A549 (cell line): ENCODE results near the gene VWA8. TPM values are rescaled to one million over a fixed set of nuclear protein-coding genes. Genes with fewer than 3 reads are reported as not detected.
"Not testable (repeated sequence)": the region's sequence is repeated elsewhere in the genome, so short reads cannot be mapped to it uniquely, and the experiment has no call there.

ENCODE experiments used
- ATAC-seq, 2 experiments: fragments of 200-7000 bp in 1 of 2; fragments of >200 bp in 1 of 2; cut with Nextera tagmentation in 1 of 2; cut with Tn5 transposase in 1 of 2; 3 replicates each; pipeline versions ENCODE4 v1.8.0 to v1.9.1; 2018 to 2020; ENCODE audit warnings: mild to moderate bottlenecking in 1 of 2, moderate library complexity in 1 of 2
- CTCF ChIA-PET: fragments of 300-600 bp; sonication (Branson Sonifier 250); formaldehyde crosslinking; extraction: SDS; loops from one replicate; lab custom pipeline; 2021; ENCODE audit warnings: antibody characterized with exemption, inconsistent platforms; lab: Yijun Ruan, JAX
- POLR2A ChIA-PET: fragments of 350-600 bp; formaldehyde crosslinking; extraction: SDS; loops from one replicate; lab custom pipeline; 2021; ENCODE audit warnings: antibody characterized with exemption, inconsistent platforms; lab: Yijun Ruan, JAX
- DNase-seq, 2 experiments: peaks; one replicate each; pipeline versions ENCODE4 v3.0.0 to v3.0.0-alpha.2; 2011 to 2016; ENCODE audit warnings: low read depth in 1 of 2, low spot score in 1 of 2
- FAIRE-seq: peaks from 2 replicates; lab custom pipeline; 2011; peaks lifted over from hg19 to GRCh38; lab: Jason Lieb, UNC
- H3K27ac ChIP-seq, 2 experiments: fragments of >200 bp; sonication (Bioruptor Twin); formaldehyde crosslinking; 3 replicates each; pipeline ENCODE4 v1.5.1; 2016 to 2017
- H3K4me1 ChIP-seq: fragments of >200 bp; sonication (Bioruptor Twin); formaldehyde crosslinking; 3 replicates; pipeline ENCODE4 v1.6.1; 2016
- H3K4me2 ChIP-seq: fragments of >200 bp; sonication (Bioruptor Twin); formaldehyde crosslinking; 3 replicates; pipeline ENCODE4 v1.6.1; 2016
- H3K4me3 ChIP-seq: fragments of >200 bp; sonication (Bioruptor Twin); formaldehyde crosslinking; 3 replicates; pipeline ENCODE4 v1.5.1; 2016
- H3K9me3 ChIP-seq: fragments of >200 bp; sonication (Bioruptor Twin); formaldehyde crosslinking; 3 replicates; pipeline ENCODE4 v1.6.1; 2016
- CHD2 ChIP-seq: fragments of 150-350 bp; IDR thresholded peaks from 2 replicates; pipeline ENCODE4 v1.6.1; 2014; ENCODE audit warnings: low read length; ENCODE audit not compliant: partially characterized antibody
- EP300 ChIP-seq, 2 experiments: fragments of >200 bp; sonication (Bioruptor Twin); formaldehyde crosslinking; IDR thresholded peaks; 2 replicates in 1 of 2; 3 replicates in 1 of 2; pipeline ENCODE4 v1.6.1; 2016 to 2017
- ESRRA ChIP-seq: fragments of 150-350 bp; IDR thresholded peaks from 2 replicates; pipeline ENCODE4 v1.6.1; 2014; ENCODE audit warnings: mild to moderate bottlenecking, low read length, borderline replicate concordance
- FOSB ChIP-seq: fragments of 250-450 bp; sonication (Bioruptor Pico); IDR thresholded peaks from 2 replicates; pipeline ENCODE4 v1.5.0; 2020; ENCODE audit warnings: mild to moderate bottlenecking, moderate library complexity
- FOXS1 ChIP-seq: fragments of 250-450 bp; sonication (Bioruptor Pico); IDR thresholded peaks from 2 replicates; pipeline ENCODE4 v1.5.0; 2020; ENCODE audit warnings: mild to moderate bottlenecking, moderate library complexity
- HOXB5 ChIP-seq: fragments of 250-450 bp; sonication (Bioruptor Pico); IDR thresholded peaks from 2 replicates; pipeline ENCODE4 v1.5.0; 2020; ENCODE audit warnings: mild to moderate bottlenecking, moderate library complexity
- JUNB ChIP-seq: fragments of >200 bp; sonication (Bioruptor Twin); formaldehyde crosslinking; IDR thresholded peaks from 2 replicates; pipeline ENCODE4 v1.6.1; 2016
- MAFK ChIP-seq: fragments of 450-650 bp; IDR thresholded peaks from 2 replicates; pipeline ENCODE4 v1.6.1; 2014; ENCODE audit not compliant: partially characterized antibody
- NR3C1 ChIP-seq: fragments of >200 bp; sonication (Bioruptor Twin); formaldehyde crosslinking; IDR thresholded peaks from 3 replicates; pipeline ENCODE4 v1.6.1; 2017
- POLR2A ChIP-seq: IDR thresholded peaks from 2 replicates; pipeline ENCODE4 v1.6.1; 2012; ENCODE audit warnings: mild to moderate bottlenecking, low read length
- POLR2AphosphoS2 ChIP-seq: conservative IDR thresholded peaks from 2 replicates; pipeline ENCODE4 v1.6.1; 2012; ENCODE audit warnings: low read length, improper control_type of control experiment, inconsistent platforms
- RARB ChIP-seq: fragments of 250-450 bp; sonication (Bioruptor Pico); IDR thresholded peaks from 2 replicates; pipeline ENCODE4 v1.8.0; 2021; ENCODE audit warnings: mild to moderate bottlenecking, moderate library complexity
- RCOR1 ChIP-seq: fragments of 150-350 bp; IDR thresholded peaks from 2 replicates; pipeline ENCODE4 v1.6.1; 2014; ENCODE audit warnings: antibody characterized with exemption, low read length, low read depth
- SMC3 ChIP-seq: fragments of >200 bp; sonication (Bioruptor Twin); formaldehyde crosslinking; IDR thresholded peaks from 3 replicates; pipeline ENCODE4 v1.6.1; 2018; ENCODE audit warnings: inconsistent platforms
- SREBF2 ChIP-seq: fragments of 450-650 bp; IDR thresholded peaks from 2 replicates; pipeline ENCODE4 v1.6.1; 2014; ENCODE audit warnings: mild to moderate bottlenecking, moderate library complexity
- TP53 ChIP-seq: fragments of 250-450 bp; sonication (Bioruptor Pico); IDR thresholded peaks from 2 replicates; pipeline ENCODE4 v1.5.0; 2021; ENCODE audit warnings: mild to moderate bottlenecking, moderate library complexity
- ZFP36 ChIP-seq: fragments of 450-650 bp; IDR thresholded peaks from 2 replicates; pipeline ENCODE4 v1.6.1; 2014; ENCODE audit warnings: borderline replicate concordance; ENCODE audit not compliant: partially characterized antibody
- ZNF302 ChIP-seq: fragments of 250-450 bp; sonication (Bioruptor Pico); IDR thresholded peaks from 2 replicates; pipeline ENCODE4 v1.9.0; 2021; ENCODE audit warnings: inconsistent platforms, mild to moderate bottlenecking, moderate library complexity
- WGBS: methylation state at CpG from one replicate; pipeline ENCODE4 v1.1.6; 2017; ENCODE audit errors: missing lambda C conversion rate; 5-methylcytosine and 5-hydroxymethylcytosine counted together
- polyA plus RNA-seq, 4 experiments: library from polyadenylated mRNA; depleted of rRNA in 3 of 4; stranded (reverse); fragments of >200 nt; fragmentation: RNase III in 1 of 4; extraction: RNeasy Plus Mini Kit Qiagen cat#74134 plus additional on column Dnase treatment in 1 of 4; gene quantifications; 2 replicates in 3 of 4; 3 replicates in 1 of 4; pipeline ENCODE4 v1.2.3, GENCODE V29; 2011 to 2017
- TF ChIP-seq, protein P1 (sequence below): IDR thresholded peaks from 2 replicates; pipeline ENCODE4 v1.6.1; 2012; ENCODE audit warnings: low read depth, borderline replicate concordance
- TF ChIP-seq, protein P2 (sequence below): fragments of >200 bp; sonication (Bioruptor Twin); formaldehyde crosslinking; IDR thresholded peaks from 2 replicates; pipeline ENCODE4 v1.6.1; 2016
- TF ChIP-seq, protein P3 (sequence below): fragments of 250-450 bp; sonication (Bioruptor Pico); IDR thresholded peaks from 2 replicates; pipeline ENCODE4 v1.5.0; 2020; ENCODE audit warnings: low read depth, mild to moderate bottlenecking, moderate library complexity
- TF ChIP-seq, protein P4 (sequence below): fragments of 150-350 bp; IDR thresholded peaks from 2 replicates; pipeline ENCODE4 v1.6.1; 2014; ENCODE audit warnings: low read depth, mild to moderate bottlenecking, low read length

Gene VWA8
- polyA plus RNA-seq, 2 of the 4 experiments (the other 2 are of a cell fraction), result 6.4 to 15.3 TPM

DNA sequence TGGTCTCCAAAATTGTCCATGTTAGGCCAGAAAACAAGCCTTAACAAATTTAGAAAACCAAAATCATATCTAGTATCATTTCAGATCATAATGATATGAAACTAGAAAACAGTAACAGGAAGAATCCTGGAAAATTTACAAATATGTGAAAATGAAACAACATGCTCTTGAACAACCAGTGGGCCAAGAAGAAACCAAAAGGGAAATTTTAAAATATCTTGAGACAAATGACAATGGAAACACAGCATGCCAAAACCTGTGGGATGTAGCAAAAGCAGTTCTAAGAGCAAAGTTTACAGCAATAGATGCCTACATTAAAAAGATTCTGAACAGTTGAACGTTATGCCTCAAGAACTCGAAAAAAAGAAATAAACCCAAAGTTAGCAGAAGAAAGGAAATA, 32.6 kb downstream of the VWA8 start:
- DNase-seq (no peak), ATAC-seq (no peak), FAIRE-seq (no peak)
- CTCF ChIA-PET, result interaction anchor here (0.6 kb wide), 1 partner anchor 258 kb away, joined by 3 read pairs; no protein-coding TSS in a partner anchor
- H3K9me3 ChIP-seq, result peaks cover 22% of the 10 kb centered on the region
- TF ChIP-seq ZFP36 (no peak), RARB (CRISPR knock-in tag) (no peak), JUNB (no peak), RCOR1 (no peak), FOXS1 (CRISPR knock-in tag) (no peak), ZNF302 (CRISPR knock-in tag) (no peak), MAFK (no peak)
- TF ChIP-seq, protein P1, sequence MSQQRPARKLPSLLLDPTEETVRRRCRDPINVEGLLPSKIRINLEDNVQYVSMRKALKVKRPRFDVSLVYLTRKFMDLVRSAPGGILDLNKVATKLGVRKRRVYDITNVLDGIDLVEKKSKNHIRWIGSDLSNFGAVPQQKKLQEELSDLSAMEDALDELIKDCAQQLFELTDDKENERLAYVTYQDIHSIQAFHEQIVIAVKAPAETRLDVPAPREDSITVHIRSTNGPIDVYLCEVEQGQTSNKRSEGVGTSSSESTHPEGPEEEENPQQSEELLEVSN, result no peak
- TF ChIP-seq, protein P2, sequence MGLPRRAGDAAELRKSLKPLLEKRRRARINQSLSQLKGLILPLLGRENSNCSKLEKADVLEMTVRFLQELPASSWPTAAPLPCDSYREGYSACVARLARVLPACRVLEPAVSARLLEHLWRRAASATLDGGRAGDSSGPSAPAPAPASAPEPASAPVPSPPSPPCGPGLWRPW, result no peak
- POLR2A ChIA-PET, result no interaction called here
- H3K4me1 ChIP-seq, result no peaks in the 10 kb centered on the region
- H3K4me3 ChIP-seq, result no peak overlapping the region
- H3K27ac ChIP-seq, result no peak overlapping the region
- WGBS, result 83% methylated on average over 2 of the region's 2 CpGs
- no peak overlapping the region for H3K4me2 ChIP-seq

DNA sequence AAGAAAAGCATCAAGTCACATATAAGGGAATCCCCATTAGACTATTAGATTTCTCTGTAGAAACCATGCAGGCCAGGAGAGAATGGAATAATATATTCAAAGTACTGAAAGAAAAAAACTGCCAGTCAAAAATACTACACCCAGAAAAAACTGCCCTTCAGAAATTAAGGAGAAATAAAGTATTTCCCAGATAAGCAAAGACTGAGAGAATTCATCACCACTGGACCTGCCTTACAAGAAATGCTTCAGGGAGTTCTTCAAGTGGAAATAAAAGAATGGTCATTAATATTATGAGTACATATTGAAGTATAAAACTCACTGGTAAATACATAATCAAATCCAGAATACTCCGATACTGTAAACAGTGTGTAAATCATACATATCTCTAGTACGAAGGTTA, 35.9 kb downstream of the VWA8 start:
- Histone ChIP-seq H3K4me3 (no peak overlapping the region), H3K9me3 (peaks cover 22% of the 10 kb centered on the region), H3K4me1 (no peaks in the 10 kb centered on the region), H3K4me2 (no peak overlapping the region), H3K27ac (no peak overlapping the region)
- FAIRE-seq, result no peak
- 92% methylated on average over 2 of the region's 2 CpGs for WGBS
- no peak for ATAC-seq
- CTCF ChIA-PET, result interaction anchor here (1.2 kb wide), 1 partner anchor 17 kb away, joined by 3 read pairs; no protein-coding TSS in a partner anchor
- TF ChIP-seq POLR2A (no peak), FOSB (CRISPR knock-in tag) (no peak), POLR2AphosphoS2 (no peak), EP300 (IDR thresholded peaks at IDR 0.05) (no peak), TP53 (CRISPR knock-in tag) (no peak), SMC3 (no peak), CHD2 (no peak), ESRRA (no peak), MAFK (no peak), SREBF2 (no peak), HOXB5 (no peak), NR3C1 (no peak)
- TF ChIP-seq, protein P3, sequence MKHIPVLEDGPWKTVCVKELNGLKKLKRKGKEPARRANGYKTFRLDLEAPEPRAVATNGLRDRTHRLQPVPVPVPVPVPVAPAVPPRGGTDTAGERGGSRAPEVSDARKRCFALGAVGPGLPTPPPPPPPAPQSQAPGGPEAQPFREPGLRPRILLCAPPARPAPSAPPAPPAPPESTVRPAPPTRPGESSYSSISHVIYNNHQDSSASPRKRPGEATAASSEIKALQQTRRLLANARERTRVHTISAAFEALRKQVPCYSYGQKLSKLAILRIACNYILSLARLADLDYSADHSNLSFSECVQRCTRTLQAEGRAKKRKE (CRISPR knock-in tag), result no peak
- TF ChIP-seq, protein P4, sequence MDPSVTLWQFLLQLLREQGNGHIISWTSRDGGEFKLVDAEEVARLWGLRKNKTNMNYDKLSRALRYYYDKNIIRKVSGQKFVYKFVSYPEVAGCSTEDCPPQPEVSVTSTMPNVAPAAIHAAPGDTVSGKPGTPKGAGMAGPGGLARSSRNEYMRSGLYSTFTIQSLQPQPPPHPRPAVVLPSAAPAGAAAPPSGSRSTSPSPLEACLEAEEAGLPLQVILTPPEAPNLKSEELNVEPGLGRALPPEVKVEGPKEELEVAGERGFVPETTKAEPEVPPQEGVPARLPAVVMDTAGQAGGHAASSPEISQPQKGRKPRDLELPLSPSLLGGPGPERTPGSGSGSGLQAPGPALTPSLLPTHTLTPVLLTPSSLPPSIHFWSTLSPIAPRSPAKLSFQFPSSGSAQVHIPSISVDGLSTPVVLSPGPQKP, result no peak
- POLR2A ChIA-PET, result no interaction called here
- no peak for DNase-seq

DNA sequence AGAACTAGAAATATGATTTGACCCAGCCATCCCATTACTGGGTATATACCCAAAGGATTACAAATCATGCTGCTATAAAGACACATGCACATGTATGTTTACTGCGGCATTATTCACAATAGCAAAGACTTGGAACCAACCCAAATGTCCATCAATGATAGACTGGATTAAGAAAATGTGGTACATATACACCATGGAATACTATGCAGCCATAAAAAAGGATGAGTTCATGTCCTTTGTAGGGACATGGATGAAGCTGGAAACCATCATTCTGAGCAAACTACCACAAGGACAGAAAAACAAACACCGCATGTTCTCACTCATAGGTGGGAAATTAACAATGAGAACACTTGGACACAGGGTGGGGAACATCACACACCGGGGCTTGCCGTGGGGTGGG, 38.0 kb downstream of the VWA8 start:
- H3K4me2 ChIP-seq, ATAC-seq, H3K27ac ChIP-seq, FAIRE-seq, H3K4me3 ChIP-seq, H3K4me1 ChIP-seq, CTCF ChIA-PET, DNase-seq, POLR2A ChIA-PET: not testable (repeated sequence)
- WGBS, result 89% methylated on average over 2 of the region's 4 CpGs
- peaks cover 22% of the 10 kb centered on the region for H3K9me3 ChIP-seq
